HCT116 (cell line): ENCODE results near the gene EEF1A2.
"Not testable (repeated sequence)": the region's sequence is repeated elsewhere in the genome, so short reads cannot be mapped to it uniquely, and the experiment has no call there.

Experiments
- ATF3 ChIP-seq: IDR thresholded peaks from 2 replicates; pipeline ENCODE4 v1.6.1; 2012
- CEBPB ChIP-seq: IDR thresholded peaks from 2 replicates; pipeline ENCODE4 v1.6.1; 2012; ENCODE audit warnings: low read depth
- CTCF ChIP-seq, 3 experiments: fragments of 200-600 bp in 1 of 3; sonication (generic) in 1 of 3; IDR thresholded peaks in 2 of 3; conservative IDR thresholded peaks in 1 of 3; 2 replicates each; pipeline ENCODE4 v1.5.1; 2012 to 2017; ENCODE audit warnings: low read depth in 2 of 3, low read length in 2 of 3, antibody characterized with exemption in 1 of 3, borderline replicate concordance in 1 of 3, control low read depth in 1 of 3, mild to moderate bottlenecking in 1 of 3, mixed read lengths in 1 of 3, mixed run types in 1 of 3, moderate library complexity in 1 of 3; ENCODE audit not compliant: insufficient read depth in 1 of 3
- EGR1 ChIP-seq: IDR thresholded peaks from 2 replicates; pipeline ENCODE4 v1.6.1; 2012; ENCODE audit warnings: low read depth
- EZH2 ChIP-seq: fragments of 200-600 bp; sonication (generic); IDR thresholded peaks from 2 replicates; pipeline ENCODE4 v1.6.1; 2017; ENCODE audit warnings: antibody characterized with exemption, mixed run types
- EZH2phosphoT487 ChIP-seq: fragments of 200-600 bp; IDR thresholded peaks from 2 replicates; pipeline ENCODE4 v1.6.1; 2018; ENCODE audit warnings: antibody characterized with exemption, borderline replicate concordance
- MAX ChIP-seq: IDR thresholded peaks from 2 replicates; pipeline ENCODE4 v1.6.1; 2012
- POLR2A ChIP-seq: IDR thresholded peaks from 2 replicates; pipeline ENCODE4 v1.7.0; 2011; ENCODE audit warnings: borderline replicate concordance; ENCODE audit not compliant: insufficient read depth, insufficient read length; ENCODE audit errors: extremely low read depth
- POLR2AphosphoS5 ChIP-seq: IDR thresholded peaks from 2 replicates; pipeline ENCODE4 v1.6.1; 2011; ENCODE audit warnings: mild to moderate bottlenecking, low read depth, low read length, moderate library complexity
- RAD21 ChIP-seq: IDR thresholded peaks from 2 replicates; pipeline ENCODE4 v1.6.1; 2012; ENCODE audit warnings: low read depth, mild to moderate bottlenecking
- REST ChIP-seq: IDR thresholded peaks from 2 replicates; pipeline ENCODE4 v1.6.1; 2012; ENCODE audit warnings: low read depth
- TCF7L2 ChIP-seq: IDR thresholded peaks from 2 replicates; pipeline ENCODE4 v1.7.0; 2011; ENCODE audit warnings: borderline replicate concordance, inconsistent platforms; ENCODE audit not compliant: insufficient read depth, insufficient read length; ENCODE audit errors: extremely low read depth
- YY1 ChIP-seq: IDR thresholded peaks from 2 replicates; pipeline ENCODE4 v1.6.1; 2011; ENCODE audit warnings: low read length, low read depth, moderate library complexity, mild to moderate bottlenecking; ENCODE audit not compliant: insufficient replicate concordance; ENCODE audit errors: extremely low read depth

DNA sequence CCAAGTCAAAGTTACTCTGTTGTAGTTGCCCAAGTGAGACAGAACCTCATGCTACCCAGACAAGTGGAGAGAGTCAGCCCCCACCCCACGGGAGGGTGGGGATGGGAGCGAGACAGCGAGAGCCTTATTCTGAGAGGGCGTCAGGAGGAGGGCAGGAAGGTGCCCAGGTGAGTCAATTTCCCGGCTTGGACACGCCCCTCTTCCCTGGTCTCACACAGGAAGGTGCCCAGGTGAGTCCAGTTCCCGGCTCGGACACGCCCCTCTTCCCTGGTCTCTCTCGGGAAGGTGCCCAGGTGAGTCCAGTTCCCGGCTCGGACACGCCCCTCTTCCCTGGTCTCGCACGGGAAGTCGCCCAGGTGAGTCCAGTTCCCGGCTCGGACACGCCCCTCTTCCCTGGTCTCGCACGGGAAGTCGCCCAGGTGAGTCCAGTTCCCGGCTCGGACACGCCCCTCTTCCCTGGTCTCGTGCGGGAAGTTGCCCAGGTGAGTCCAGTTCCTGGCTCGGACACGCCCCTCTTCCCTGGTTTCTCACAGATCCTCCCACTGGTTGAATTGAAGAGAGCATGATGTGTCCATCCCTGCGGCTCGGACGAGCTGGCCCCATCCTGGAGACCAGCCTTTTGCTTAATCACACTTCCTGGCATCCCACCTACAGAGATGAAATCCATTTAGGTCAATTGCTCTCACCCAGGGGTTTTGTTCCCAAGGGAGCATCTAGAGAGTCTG lies 19.0 kb downstream of the EEF1A2 start:
- not testable (repeated sequence) for TF ChIP-seq MAX; EZH2; RAD21; POLR2AphosphoS5; ATF3; CTCF (IDR thresholded peaks at IDR 0.05 in 2 of 3, conservative IDR thresholded peaks at IDR 0.05 in 1 of 3; ENCODE audit: borderline replicate concordance in 1 of 3, insufficient read depth in 1 of 3, low read depth in 2 of 3, low read length in 2 of 3); POLR2A; EZH2phosphoT487; TCF7L2; REST; YY1; CEBPB; EGR1
